ENCODE data around the gene RBM10.

RBM10 gene

GRCh38 chrX:47175588-47175980 is 30.6 kb downstream of the RBM10 start:
- Histone ChIP-seq H3K23ac (ENCODE audit: low read depth, low read length, poor library complexity) (no peak overlapping the region), H3K4me3 (ENCODE audit: low read length in 2 of 2) (no peak overlapping the region), H3K4me2 (ENCODE audit: insufficient read depth, low read length, poor library complexity, severe bottlenecking) (no peak overlapping the region), H2BK12ac (ENCODE audit: low read length) (no peak overlapping the region), H3K36me3 (replicated peaks in 1 of 2; ENCODE audit: control insufficient read depth in 2 of 2, insufficient read depth in 2 of 2, low read length in 2 of 2) (peaks cover 42 to 93% of the 10 kb centered on the region in 2 donors), H3K27me3 (ENCODE audit: control insufficient read depth in 3 of 3, insufficient read depth in 3 of 3, low read depth in 1 of 3, low read length in 3 of 3) (peaks cover 0 to 75% (median 0%) of the 10 kb centered on the region in 3 experiments), H2BK15ac (ENCODE audit: low read length) (no peak overlapping the region), H2BK5ac (ENCODE audit: low read length) (no peak overlapping the region), H3K4me1 (ENCODE audit: control insufficient read depth in 2 of 2, insufficient read depth in 1 of 2, low read depth in 1 of 2, low read length in 2 of 2) (no peaks in the 10 kb centered on the region), H4K91ac (ENCODE audit: low read depth, low read length, poor library complexity) (no peak overlapping the region), H3K79me1 (ENCODE audit: low read depth, low read length) (peaks cover 3% of the 10 kb centered on the region), H2AK5ac (ENCODE audit: low read depth, low read length) (no peak overlapping the region), H3K27ac (replicated peaks; ENCODE audit: low read length) (no peak overlapping the region), H2AFZ (ENCODE audit: low read length) (no peak overlapping the region), H3K4ac (ENCODE audit: low read length) (no peak overlapping the region), H3K9me3 (replicated peaks in 1 of 2; ENCODE audit: control insufficient read depth in 2 of 2, insufficient read depth in 1 of 2, low read depth in 1 of 2, low read length in 2 of 2) (no peaks in the 10 kb centered on the region), H3K18ac (ENCODE audit: low read length) (no peak overlapping the region), H3K9ac (ENCODE audit: low read depth, low read length, poor library complexity) (no peak overlapping the region), H2BK120ac (ENCODE audit: low read depth, low read length) (no peak overlapping the region), H4K8ac (ENCODE audit: low read depth, low read length) (no peak overlapping the region), H3K14ac (ENCODE audit: low read length) (no peak overlapping the region)
- WGBS, 2 donors (ENCODE audit: extremely low coverage in 2 of 2, insufficient read length in 2 of 2, insufficient replicate concordance in 1 of 2), result no CpG with 5 or more reads among the region's 12 CpGs
- DNase-seq (ENCODE audit: low spot score), result no peak

GRCh38 chrX:47176101-47176740 is 31.2 kb downstream of the RBM10 start:
- Histone ChIP-seq H3K36me3 (replicated peaks in 1 of 2; ENCODE audit: control insufficient read depth in 2 of 2, insufficient read depth in 2 of 2, low read length in 2 of 2) (peaks cover 41 to 95% of the 10 kb centered on the region in 2 donors), H3K4me3 (ENCODE audit: low read length in 2 of 2) (no peak overlapping the region), H3K79me1 (ENCODE audit: low read depth, low read length) (peaks cover 3% of the 10 kb centered on the region), H3K4ac (ENCODE audit: low read length) (no peak overlapping the region), H3K27ac (replicated peaks; ENCODE audit: low read length) (no peak overlapping the region), H2BK120ac (ENCODE audit: low read depth, low read length) (no peak overlapping the region), H3K9ac (ENCODE audit: low read depth, low read length, poor library complexity) (peak overlapping the region; percentile 21), H3K14ac (ENCODE audit: low read length) (no peak overlapping the region), H2BK15ac (ENCODE audit: low read length) (no peak overlapping the region), H3K23ac (ENCODE audit: low read depth, low read length, poor library complexity) (no peak overlapping the region), H2AFZ (ENCODE audit: low read length) (no peak overlapping the region), H2BK5ac (ENCODE audit: low read length) (no peak overlapping the region), H2BK12ac (ENCODE audit: low read length) (no peak overlapping the region), H3K9me3 (replicated peaks in 1 of 2; ENCODE audit: control insufficient read depth in 2 of 2, insufficient read depth in 1 of 2, low read depth in 1 of 2, low read length in 2 of 2) (no peaks in the 10 kb centered on the region), H3K4me1 (ENCODE audit: control insufficient read depth in 2 of 2, insufficient read depth in 1 of 2, low read depth in 1 of 2, low read length in 2 of 2) (no peaks in the 10 kb centered on the region), H2AK5ac (ENCODE audit: low read depth, low read length) (no peak overlapping the region), H4K8ac (ENCODE audit: low read depth, low read length) (no peak overlapping the region), H4K91ac (ENCODE audit: low read depth, low read length, poor library complexity) (no peak overlapping the region), H3K4me2 (ENCODE audit: insufficient read depth, low read length, poor library complexity, severe bottlenecking) (no peak overlapping the region), H3K27me3 (ENCODE audit: control insufficient read depth in 3 of 3, insufficient read depth in 3 of 3, low read depth in 1 of 3, low read length in 3 of 3) (peaks cover 0 to 70% (median 0%) of the 10 kb centered on the region in 3 experiments), H3K18ac (ENCODE audit: low read length) (no peak overlapping the region)
- WGBS, 2 donors (ENCODE audit: extremely low coverage in 2 of 2, insufficient read length in 2 of 2, insufficient replicate concordance in 1 of 2), result no CpG with 5 or more reads among the region's 23 CpGs
- DNase-seq (ENCODE audit: low spot score), result no peak

- H3K18ac ChIP-seq (ENCODE audit: low read length), result no peak overlapping the region
- H3K4me1 ChIP-seq (ENCODE audit: control insufficient read depth in 2 of 2, insufficient read depth in 1 of 2, low read depth in 1 of 2, low read length in 2 of 2), result no peaks in the 10 kb centered on the region
Measured at GRCh38 chrX:47177079-47177478, 32.1 kb downstream of the RBM10 start.

GRCh38 chrX:47178337-47178736 is 33.3 kb downstream of the RBM10 start:
- H3K27me3 ChIP-seq (ENCODE audit: control insufficient read depth in 3 of 3, insufficient read depth in 3 of 3, low read depth in 1 of 3, low read length in 3 of 3), result peaks cover 0 to 66% (median 0%) of the 10 kb centered on the region in 3 experiments
- no peak overlapping the region for H3K4me3 ChIP-seq (ENCODE audit: low read length in 2 of 2)

More at GRCh38 chrX:47177079-47177478, 32.1 kb downstream of the RBM10 start:
- Histone ChIP-seq H2AK5ac (ENCODE audit: low read depth, low read length) (no peak overlapping the region), H2BK15ac (ENCODE audit: low read length) (no peak overlapping the region), H2AFZ (ENCODE audit: low read length) (no peak overlapping the region), H3K9ac (ENCODE audit: low read depth, low read length, poor library complexity) (no peak overlapping the region), H3K4me2 (ENCODE audit: insufficient read depth, low read length, poor library complexity, severe bottlenecking) (no peak overlapping the region), H3K23ac (ENCODE audit: low read depth, low read length, poor library complexity) (no peak overlapping the region), H3K9me3 (replicated peaks in 1 of 2; ENCODE audit: control insufficient read depth in 2 of 2, insufficient read depth in 1 of 2, low read depth in 1 of 2, low read length in 2 of 2) (no peaks in the 10 kb centered on the region), H3K79me1 (ENCODE audit: low read depth, low read length) (peaks cover 3% of the 10 kb centered on the region), H3K4me3 (ENCODE audit: low read length in 2 of 2) (no peak overlapping the region), H3K27ac (replicated peaks; ENCODE audit: low read length) (no peak overlapping the region), H2BK120ac (ENCODE audit: low read depth, low read length) (no peak overlapping the region), H3K4ac (ENCODE audit: low read length) (no peak overlapping the region), H4K91ac (ENCODE audit: low read depth, low read length, poor library complexity) (no peak overlapping the region), H2BK12ac (ENCODE audit: low read length) (no peak overlapping the region), H4K8ac (ENCODE audit: low read depth, low read length) (no peak overlapping the region), H3K14ac (ENCODE audit: low read length) (no peak overlapping the region), H3K27me3 (ENCODE audit: control insufficient read depth in 3 of 3, insufficient read depth in 3 of 3, low read depth in 1 of 3, low read length in 3 of 3) (peaks cover 0 to 70% (median 0%) of the 10 kb centered on the region in 3 experiments), H2BK5ac (ENCODE audit: low read length) (no peak overlapping the region), H3K36me3 (replicated peaks in 1 of 2; ENCODE audit: control insufficient read depth in 2 of 2, insufficient read depth in 2 of 2, low read length in 2 of 2) (peaks cover 44 to 95% of the 10 kb centered on the region in 2 donors)
- no CpG with 5 or more reads among the region's 2 CpGs for WGBS, 2 donors (ENCODE audit: extremely low coverage in 2 of 2, insufficient read length in 2 of 2, insufficient replicate concordance in 1 of 2)
- no peak for DNase-seq (ENCODE audit: low spot score)

More at GRCh38 chrX:47178337-47178736, 33.3 kb downstream of the RBM10 start:
- Histone ChIP-seq H3K23ac (ENCODE audit: low read depth, low read length, poor library complexity) (no peak overlapping the region), H3K36me3 (replicated peaks in 1 of 2; ENCODE audit: control insufficient read depth in 2 of 2, insufficient read depth in 2 of 2, low read length in 2 of 2) (peaks cover 36 to 91% of the 10 kb centered on the region in 2 donors), H3K18ac (ENCODE audit: low read length) (no peak overlapping the region), H3K14ac (ENCODE audit: low read length) (no peak overlapping the region), H3K27ac (replicated peaks; ENCODE audit: low read length) (no peak overlapping the region), H2BK15ac (ENCODE audit: low read length) (no peak overlapping the region), H4K91ac (ENCODE audit: low read depth, low read length, poor library complexity) (no peak overlapping the region), H2BK120ac (ENCODE audit: low read depth, low read length) (no peak overlapping the region), H3K4ac (ENCODE audit: low read length) (no peak overlapping the region), H4K8ac (ENCODE audit: low read depth, low read length) (no peak overlapping the region), H3K4me2 (ENCODE audit: insufficient read depth, low read length, poor library complexity, severe bottlenecking) (no peak overlapping the region), H3K9me3 (replicated peaks in 1 of 2; ENCODE audit: control insufficient read depth in 2 of 2, insufficient read depth in 1 of 2, low read depth in 1 of 2, low read length in 2 of 2) (no peaks in the 10 kb centered on the region), H2BK12ac (ENCODE audit: low read length) (no peak overlapping the region), H2AFZ (ENCODE audit: low read length) (no peak overlapping the region), H3K4me1 (ENCODE audit: control insufficient read depth in 2 of 2, insufficient read depth in 1 of 2, low read depth in 1 of 2, low read length in 2 of 2) (no peaks in the 10 kb centered on the region), H3K79me1 (ENCODE audit: low read depth, low read length) (no peaks in the 10 kb centered on the region), H2AK5ac (ENCODE audit: low read depth, low read length) (no peak overlapping the region), H2BK5ac (ENCODE audit: low read length) (no peak overlapping the region), H3K9ac (ENCODE audit: low read depth, low read length, poor library complexity) (no peak overlapping the region)
- DNase-seq (ENCODE audit: low spot score), result no peak
- no CpG with 5 or more reads among the region's 5 CpGs for WGBS, 2 donors (ENCODE audit: extremely low coverage in 2 of 2, insufficient read length in 2 of 2, insufficient replicate concordance in 1 of 2)

All from neuronal stem cell (in vitro differentiated cells).